ENCODE results near the gene LRRC75B.
"Not testable (repeated sequence)": the region's sequence is repeated elsewhere in the genome, so short reads cannot be mapped to it uniquely, and the experiment has no call there.

GRCh38 chr22:24606340-24606739 lies 13.5 kb upstream of the LRRC75B start:
- TF ChIP-seq EZH2 (IDR thresholded peaks at IDR 0.05; ENCODE audit: insufficient read depth, poor library complexity, severe bottlenecking); EZH2phosphoT487 (IDR thresholded peaks at IDR 0.05; ENCODE audit: insufficient read depth, low read depth): not testable (repeated sequence)
